Breast epithelium (tissue), 4 donors: Measurements from ENCODE around the gene MANSC1. TPM values are rescaled to one million over a fixed set of nuclear protein-coding genes. Genes with fewer than 3 reads are reported as not detected.

Source experiments
- DNase-seq, 2 donors: peaks; one replicate each; pipeline ENCODE4 v3.0.0-alpha.2; 2019; ENCODE audit warnings: low spot score in 2 of 2
- H3K27ac ChIP-seq, 2 donors: fragments of 200-600 bp; sonication (generic) in 1 of 2; one replicate each; pipeline ENCODE4 v1.5.1; 2016 to 2019; ENCODE audit warnings: mild to moderate bottlenecking in 1 of 2
- H3K27me3 ChIP-seq, 2 donors: fragments of 200-600 bp; sonication (generic) in 1 of 2; one replicate each; pipeline versions ENCODE4 v1.5.1 to v1.6.0; 2017 to 2019; ENCODE audit warnings: control low read depth in 1 of 2, mild to moderate bottlenecking in 1 of 2
- H3K36me3 ChIP-seq: fragments of 200-600 bp; one replicate; pipeline ENCODE4 v1.5.1; 2019
- H3K4me1 ChIP-seq, 2 donors: fragments of 200-600 bp; sonication (generic); one replicate each; pipeline ENCODE4 v1.5.1; 2016 to 2019; ENCODE audit warnings: control low read depth in 1 of 2
- H3K4me3 ChIP-seq, 3 donors: fragments of 200-600 bp; sonication (generic); 1 replicate in 2 of 3; 2 replicates in 1 of 3; pipeline ENCODE4 v1.5.1; 2016 to 2019; ENCODE audit warnings: mild to moderate bottlenecking in 3 of 3, moderate library complexity in 2 of 3
- H3K9me3 ChIP-seq, 2 donors: fragments of 200-600 bp; sonication (generic) in 1 of 2; one replicate each; pipeline ENCODE4 v1.5.1; 2016 to 2019; ENCODE audit warnings: control low read depth in 1 of 2
- CTCF ChIP-seq, 3 donors: fragments of 450-650 bp; IDR thresholded peaks; one replicate each; pipeline ENCODE4 v1.5.1; 2016 to 2017; ENCODE audit warnings: antibody characterized with exemption in 3 of 3, mild to moderate bottlenecking in 3 of 3, moderate library complexity in 3 of 3
- POLR2A ChIP-seq: fragments of 450-650 bp; IDR thresholded peaks from one replicate; pipeline ENCODE4 v1.6.1; 2016; ENCODE audit warnings: antibody characterized with exemption, mild to moderate bottlenecking, moderate library complexity
- POLR2AphosphoS5 ChIP-seq, 3 donors: sonication (generic); formaldehyde crosslinking; IDR thresholded peaks; one replicate each; pipeline ENCODE4 v1.6.1; 2017; ENCODE audit warnings: antibody characterized with exemption in 3 of 3
- intact Hi-C: fragments of 100-400 bp; cut with DNase I; formaldehyde crosslinking; loops from one replicate; pipeline ENCODE4 v1.15.1; 2023; ENCODE audit warnings: low total_unique reads
- total RNA-seq, 3 donors: library from RNA; depleted of rRNA; stranded (reverse); fragments of >200 nt; gene quantifications; one replicate each; pipeline ENCODE4 v1.1.0, GENCODE V29; 2016

MANSC1 gene
- total RNA-seq, 3 donors from 2014 or later: 16.3 to 24.9 (median 18.7) TPM

GRCh38 chr12:12376646-12377448 lies 26.8 kb upstream of the MANSC1 start:
- no peak overlapping the region for H3K27ac ChIP-seq
- no peaks in the 10 kb centered on the region for H3K4me1 ChIP-seq
- H3K4me3 ChIP-seq: no peak overlapping the region
- H3K9me3 ChIP-seq: no peaks in the 10 kb centered on the region
- intact Hi-C loops: loop anchor here (10.0 kb wide), 1 partner anchor 328 kb away; no protein-coding TSS in a partner anchor
- no peak for DNase-seq
- no peaks in the 10 kb centered on the region for H3K27me3 ChIP-seq
- no peaks in the 10 kb centered on the region for H3K36me3 ChIP-seq
- TF ChIP-seq POLR2AphosphoS5 (IDR thresholded peaks at IDR 0.05) (no peak), CTCF (IDR thresholded peaks at IDR 0.05) (peak; percentile 81 to 83 (median 83))

GRCh38 chr12:12372946-12373722 lies 23.1 kb upstream of the MANSC1 start:
- no peaks in the 10 kb centered on the region for H3K27me3 ChIP-seq
- H3K9me3 ChIP-seq: no peaks in the 10 kb centered on the region
- TF ChIP-seq POLR2A: no peak
- no peak for TF ChIP-seq CTCF (IDR thresholded peaks at IDR 0.05)
- H3K4me1 ChIP-seq: no peaks in the 10 kb centered on the region
- DNase-seq: no peak
- H3K36me3 ChIP-seq: no peaks in the 10 kb centered on the region
- intact Hi-C loops: loop anchor here (10.0 kb wide), 1 partner anchor 332 kb away; no protein-coding TSS in a partner anchor
- H3K27ac ChIP-seq: no peak overlapping the region
- no peak overlapping the region for H3K4me3 ChIP-seq

- Histone ChIP-seq H3K4me1 (no peaks in the 10 kb centered on the region), H3K9me3 (no peaks in the 10 kb centered on the region), H3K36me3 (no peaks in the 10 kb centered on the region), H3K4me3 (no peak overlapping the region), H3K27me3 (no peaks in the 10 kb centered on the region), H3K27ac (no peak overlapping the region)
- no peak for DNase-seq
- no peak for TF ChIP-seq POLR2A
- no peak for TF ChIP-seq POLR2AphosphoS5 (IDR thresholded peaks at IDR 0.05)
- no peak for TF ChIP-seq CTCF (IDR thresholded peaks at IDR 0.05)
- intact Hi-C loops: no loop called here
Measured at GRCh38 chr12:12367482-12367998, 17.5 kb upstream of the MANSC1 start.

- DNase-seq: no peak
- no peaks in the 10 kb centered on the region for H3K4me1 ChIP-seq
- H3K27me3 ChIP-seq: no peaks in the 10 kb centered on the region
- no peak overlapping the region for H3K27ac ChIP-seq
- intact Hi-C loops: no loop called here
- no peak overlapping the region for H3K4me3 ChIP-seq
- TF ChIP-seq CTCF (IDR thresholded peaks at IDR 0.05): no peak
- no peak for TF ChIP-seq POLR2A
- no peak for TF ChIP-seq POLR2AphosphoS5 (IDR thresholded peaks at IDR 0.05)
- no peaks in the 10 kb centered on the region for H3K9me3 ChIP-seq
- H3K36me3 ChIP-seq: no peaks in the 10 kb centered on the region
Measured at GRCh38 chr12:12366701-12367481, 16.8 kb upstream of the MANSC1 start.
